CD4-positive, alpha-beta T cell treated with Interferon alpha-2 for 1 hour (primary cell): ENCODE measurements around the gene MTX3.

Source experiments
- DNase-seq, 2 donors: peaks; one replicate each; pipeline ENCODE4 v3.0.0-alpha.2; 2020 to 2022

The MTX3 gene

GRCh38 chr5:79932510-79933504, 58.3 kb downstream of the MTX3 start:
- no peak for DNase-seq

DNA sequence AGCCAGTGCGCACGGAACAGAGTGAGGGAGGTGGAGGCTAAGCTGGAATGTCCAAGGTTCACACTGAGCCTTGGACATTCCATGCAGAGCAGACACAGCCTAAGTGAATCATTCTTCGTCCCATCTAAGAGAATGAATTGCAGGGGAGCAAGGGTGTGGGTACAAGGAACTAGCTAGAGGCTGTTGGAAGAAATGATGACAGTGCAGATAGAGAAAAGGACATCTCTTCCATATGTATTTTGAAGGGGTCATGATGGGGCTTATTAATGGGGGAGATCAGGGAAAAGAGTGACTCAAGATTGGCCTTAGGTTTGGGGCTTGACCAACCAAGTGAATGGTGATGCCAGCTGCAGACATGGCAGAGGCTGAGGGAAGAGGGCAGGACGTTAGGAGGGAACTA, 59.2 kb downstream of the MTX3 start:
- DNase-seq: no peak

DNA sequence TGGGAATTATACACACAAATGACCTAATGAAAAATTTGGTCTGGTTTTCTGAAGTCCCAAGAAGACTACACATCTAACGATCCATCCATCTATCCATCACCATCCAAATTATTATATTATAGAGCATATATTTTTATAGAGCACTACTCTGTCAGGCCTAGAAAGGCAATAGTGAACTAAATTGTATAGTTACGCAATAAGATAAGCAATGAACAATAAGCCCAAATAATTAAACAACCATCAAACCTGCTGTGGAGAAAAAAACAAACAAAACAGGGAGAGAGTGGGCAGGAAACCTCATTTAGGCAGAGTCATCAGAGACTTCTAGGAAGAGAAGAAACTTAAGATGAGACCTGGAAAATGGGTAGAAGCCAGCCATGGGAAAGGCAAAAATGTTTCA, 59.7 kb downstream of the MTX3 start:
- DNase-seq: no peak

GRCh38 chr5:79929095-79929494, 62.0 kb downstream of the MTX3 start:
- DNase-seq: no peak
